Activated CD4-positive, alpha-beta T cell treated with anti-CD3 and anti-CD28 coated beads, Interleukin-2, amount 10 ng/mL, durations not matched to agents 7 days and 5 days (primary cell): Measurements from ENCODE around the gene SYT7. TPM values are rescaled to one million over a fixed set of nuclear protein-coding genes. Genes with fewer than 3 reads are reported as not detected.

Source experiments
- CTCF ChIA-PET: fragments of 350-600 bp; sonication (Branson Sonifier 250); formaldehyde crosslinking; loops from one replicate; lab custom pipeline; 2021; ENCODE audit warnings: antibody characterized with exemption; lab: Charles Lee
- POLR2A ChIA-PET: fragments of 350-600 bp; sonication (Branson Sonifier 250); formaldehyde crosslinking; loops from one replicate; lab custom pipeline; 2021; ENCODE audit warnings: antibody characterized with exemption; lab: Charles Lee
- DNase-seq: peaks from one replicate; pipeline ENCODE4 v3.0.0-alpha.2; 2020
- H3K27ac Mint-ChIP-seq: one replicate; pipeline ENCODE4 v1.8.0; 2021; ENCODE audit warnings: mild to moderate bottlenecking, moderate library complexity, mixed read lengths
- H3K27me3 Mint-ChIP-seq: one replicate; pipeline ENCODE4 v1.8.0; 2021; ENCODE audit warnings: mixed read lengths
- H3K36me3 Mint-ChIP-seq: one replicate; pipeline ENCODE4 v1.8.0; 2021; ENCODE audit warnings: low read depth, mixed read lengths
- H3K4me1 Mint-ChIP-seq: one replicate; pipeline ENCODE4 v1.8.0; 2021; ENCODE audit warnings: mixed read lengths
- H3K4me3 Mint-ChIP-seq: one replicate; pipeline ENCODE4 v1.8.0; 2021; ENCODE audit warnings: mild to moderate bottlenecking, moderate library complexity, mixed read lengths
- H3K9me3 Mint-ChIP-seq: one replicate; pipeline ENCODE4 v1.8.0; 2021; ENCODE audit warnings: mixed read lengths
- total RNA-seq, 2 experiments: library from RNA; stranded (reverse); gene quantifications; one replicate each; pipeline ENCODE4 v1.2.3, GENCODE V29; 2021

The SYT7 gene
- total RNA-seq, 2 experiments from 2014 or later = not detected

DNA sequence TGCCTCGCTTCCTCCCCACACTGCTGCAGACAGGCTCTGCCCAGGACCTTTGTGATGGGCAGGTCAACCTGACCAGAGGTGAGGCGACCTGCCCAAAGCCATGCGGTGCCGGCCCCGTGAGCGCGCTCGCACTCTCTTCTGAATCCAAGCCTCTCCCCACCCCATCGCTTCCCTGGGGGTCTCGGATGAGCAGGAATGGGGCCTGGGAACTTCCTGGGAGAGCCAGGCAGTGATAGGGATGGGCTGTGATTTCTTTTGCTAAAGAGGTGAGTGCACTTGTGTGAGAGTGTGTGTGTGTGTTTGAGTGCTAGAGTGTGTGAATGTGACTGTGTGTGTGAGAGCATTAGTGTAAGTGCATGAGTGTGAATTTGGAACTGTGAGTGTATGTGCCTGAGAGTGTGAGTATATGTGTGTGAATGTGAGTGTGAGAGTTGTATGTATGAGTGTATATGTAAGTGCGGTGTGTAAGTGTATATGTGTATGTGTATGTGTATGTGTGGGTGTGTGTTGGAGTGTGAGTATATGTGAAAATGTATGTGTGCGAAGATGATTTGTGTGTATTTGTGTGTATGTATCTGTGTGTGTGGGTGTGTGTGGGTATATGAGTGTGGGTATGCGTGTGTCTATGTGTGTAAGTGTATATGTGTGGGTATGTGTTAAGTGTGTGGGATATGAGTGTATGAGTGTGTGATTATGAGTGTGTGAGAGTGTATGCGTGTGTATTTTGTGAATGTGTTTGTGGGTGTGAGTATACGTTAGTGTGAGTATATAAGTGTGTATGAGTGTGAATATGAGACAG is 84.1 kb downstream of the SYT7 start:
- no peaks in the 10 kb centered on the region for H3K36me3 Mint-ChIP-seq
- POLR2A ChIA-PET = no interaction called here

DNA sequence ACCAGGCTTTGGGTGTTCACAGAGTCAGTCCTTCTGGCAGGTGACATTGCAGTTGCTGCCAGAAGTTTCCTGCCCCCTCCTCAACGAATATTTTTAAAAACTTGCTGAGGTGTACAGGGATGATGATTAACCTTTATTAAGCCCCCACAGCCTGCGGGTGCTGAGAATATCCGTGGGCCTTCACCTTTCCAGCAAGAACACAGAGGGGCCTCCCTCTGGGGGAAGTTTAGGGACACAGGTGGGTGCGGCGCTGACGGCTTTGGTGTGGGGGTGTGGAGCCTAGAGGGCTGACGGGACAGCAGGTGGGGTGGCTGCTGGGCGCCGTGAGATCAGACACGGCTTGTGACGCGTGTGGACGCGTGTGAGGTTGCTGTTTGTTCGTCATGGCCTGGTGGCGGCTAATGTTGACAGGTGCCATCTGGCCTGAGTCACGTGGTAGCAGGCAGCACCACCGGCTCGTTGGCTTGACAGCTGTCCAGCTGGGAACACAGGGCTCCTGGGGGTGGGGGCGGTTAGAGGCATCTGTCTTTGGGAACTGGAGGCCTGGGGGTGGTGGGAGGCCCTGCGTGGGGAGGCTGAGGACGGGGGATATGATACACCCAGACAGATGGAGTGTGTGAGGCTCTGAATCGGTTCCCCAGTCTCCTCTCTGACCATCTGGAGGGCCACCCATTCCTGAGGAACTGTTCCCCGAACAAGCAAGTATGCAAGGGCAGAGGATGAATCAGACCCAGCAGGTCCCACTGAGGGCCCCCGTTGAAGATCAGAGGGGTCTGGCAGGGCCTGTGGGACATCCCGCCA is 84.9 kb downstream of the SYT7 start:
- CTCF ChIA-PET = no interaction called here
- H3K9me3 Mint-ChIP-seq = no peaks in the 10 kb centered on the region
- H3K27ac Mint-ChIP-seq = no peak overlapping the region
- no peaks in the 10 kb centered on the region for H3K36me3 Mint-ChIP-seq
- DNase-seq = no peak
- POLR2A ChIA-PET = no interaction called here
- H3K4me1 Mint-ChIP-seq = no peaks in the 10 kb centered on the region
- H3K4me3 Mint-ChIP-seq = no peak overlapping the region
- no peaks in the 10 kb centered on the region for H3K27me3 Mint-ChIP-seq

More for the DNA sequence above, 84.1 kb downstream of the SYT7 start:
- CTCF ChIA-PET = no interaction called here
- no peaks in the 10 kb centered on the region for H3K27me3 Mint-ChIP-seq
- no peak overlapping the region for H3K4me3 Mint-ChIP-seq
- H3K4me1 Mint-ChIP-seq = no peaks in the 10 kb centered on the region
- no peak for DNase-seq
- no peak overlapping the region for H3K27ac Mint-ChIP-seq
- H3K9me3 Mint-ChIP-seq = no peaks in the 10 kb centered on the region

GRCh38 chr11:61494381-61494961 is 86.4 kb downstream of the SYT7 start:
- no peak for DNase-seq
- no peak overlapping the region for H3K27ac Mint-ChIP-seq
- no peaks in the 10 kb centered on the region for H3K27me3 Mint-ChIP-seq
- H3K9me3 Mint-ChIP-seq = no peaks in the 10 kb centered on the region
- CTCF ChIA-PET = interaction anchor here (0.9 to 1.0 kb wide), 2 partner anchors 10 to 17 kb away, joined by 3 read pairs; no protein-coding TSS in a partner anchor
- POLR2A ChIA-PET = no interaction called here
- no peaks in the 10 kb centered on the region for H3K36me3 Mint-ChIP-seq
- no peak overlapping the region for H3K4me3 Mint-ChIP-seq
- H3K4me1 Mint-ChIP-seq = no peaks in the 10 kb centered on the region

- H3K4me1 Mint-ChIP-seq = no peaks in the 10 kb centered on the region
- no peaks in the 10 kb centered on the region for H3K9me3 Mint-ChIP-seq
- H3K4me3 Mint-ChIP-seq = no peak overlapping the region
- no peak for DNase-seq
- no peaks in the 10 kb centered on the region for H3K36me3 Mint-ChIP-seq
- POLR2A ChIA-PET = no interaction called here
- CTCF ChIA-PET = no interaction called here
- no peaks in the 10 kb centered on the region for H3K27me3 Mint-ChIP-seq
- no peak overlapping the region for H3K27ac Mint-ChIP-seq
Observed at GRCh38 chr11:61491736-61492395, 89.0 kb downstream of the SYT7 start.

- DNase-seq = no peak
- ChIA-PET POLR2A (no interaction called here), CTCF (interaction anchor here (1.6 kb wide), 1 partner anchor 52 kb away, joined by 3 read pairs; no protein-coding TSS in a partner anchor)
- H3K27me3 Mint-ChIP-seq = no peaks in the 10 kb centered on the region
- H3K36me3 Mint-ChIP-seq = no peaks in the 10 kb centered on the region
- H3K4me1 Mint-ChIP-seq = no peaks in the 10 kb centered on the region
- H3K9me3 Mint-ChIP-seq = no peaks in the 10 kb centered on the region
- no peak overlapping the region for H3K4me3 Mint-ChIP-seq
- no peak overlapping the region for H3K27ac Mint-ChIP-seq
Observed at GRCh38 chr11:61489833-61490721, 90.8 kb downstream of the SYT7 start.

GRCh38 chr11:61488651-61489291 is 92.1 kb downstream of the SYT7 start:
- H3K27me3 Mint-ChIP-seq = no peaks in the 10 kb centered on the region

DNA sequence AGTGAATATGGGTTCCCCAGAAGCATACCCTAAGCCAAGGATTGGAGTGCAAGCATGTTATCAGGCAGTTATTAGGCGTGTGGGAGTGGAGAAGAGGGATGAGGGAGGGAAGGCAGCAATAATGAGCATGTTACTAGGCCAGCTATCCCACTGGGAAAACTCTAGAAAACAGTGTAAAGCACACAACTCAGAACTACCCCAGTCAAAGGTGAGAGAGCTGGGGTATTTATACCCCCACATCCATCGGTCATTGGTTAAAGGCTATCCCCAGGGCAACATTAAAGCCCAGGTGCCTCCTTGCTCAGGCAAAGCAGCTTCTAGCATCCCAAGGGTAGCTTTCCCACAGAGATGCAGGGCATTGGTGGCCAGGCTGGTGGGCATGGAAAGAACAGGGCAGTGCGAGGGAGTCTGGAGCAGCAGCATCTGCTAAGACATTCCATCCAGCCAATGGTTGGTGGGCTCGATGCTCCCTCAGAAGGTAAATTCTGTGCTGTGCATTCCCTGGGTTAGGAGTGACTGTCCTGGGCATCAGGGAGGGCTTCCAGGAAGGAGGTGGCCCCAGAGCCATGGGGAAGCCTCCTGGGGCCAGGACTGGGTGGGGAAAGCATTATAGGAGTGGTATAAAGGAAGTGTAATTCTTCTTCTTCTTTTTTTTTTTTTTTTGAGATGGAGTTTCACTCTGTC is 93.4 kb downstream of the SYT7 start:
- Mint-ChIP-seq H3K36me3 (no peaks in the 10 kb centered on the region), H3K4me3 (no peak overlapping the region), H3K4me1 (no peaks in the 10 kb centered on the region), H3K27ac (no peak overlapping the region), H3K27me3 (no peaks in the 10 kb centered on the region), H3K9me3 (no peaks in the 10 kb centered on the region)
- DNase-seq = no peak
- ChIA-PET CTCF (interaction anchor here (1.4 kb wide), 1 partner anchor 39 kb away, joined by 4 read pairs; no protein-coding TSS in a partner anchor), POLR2A (no interaction called here)

More at GRCh38 chr11:61488651-61489291, 92.1 kb downstream of the SYT7 start:
- Mint-ChIP-seq H3K36me3 (no peaks in the 10 kb centered on the region), H3K4me1 (no peaks in the 10 kb centered on the region), H3K4me3 (no peak overlapping the region), H3K9me3 (no peaks in the 10 kb centered on the region), H3K27ac (no peak overlapping the region)
- DNase-seq = no peak
- CTCF ChIA-PET = interaction anchor here (1.6 kb wide), 1 partner anchor 53 kb away, joined by 3 read pairs; no protein-coding TSS in a partner anchor
- POLR2A ChIA-PET = no interaction called here

- Mint-ChIP-seq H3K36me3 (no peaks in the 10 kb centered on the region), H3K27ac (no peak overlapping the region), H3K9me3 (no peaks in the 10 kb centered on the region), H3K4me1 (no peaks in the 10 kb centered on the region), H3K4me3 (no peak overlapping the region), H3K27me3 (no peaks in the 10 kb centered on the region)
- DNase-seq = no peak
- CTCF ChIA-PET = no interaction called here
- POLR2A ChIA-PET = no interaction called here
Observed at GRCh38 chr11:61486779-61487178, 94.1 kb downstream of the SYT7 start.

- Mint-ChIP-seq H3K36me3 (no peaks in the 10 kb centered on the region), H3K27me3 (no peaks in the 10 kb centered on the region), H3K4me3 (no peak overlapping the region), H3K9me3 (no peaks in the 10 kb centered on the region), H3K4me1 (peaks cover 3% of the 10 kb centered on the region), H3K27ac (no peak overlapping the region)
- POLR2A ChIA-PET = no interaction called here
- DNase-seq = no peak
- CTCF ChIA-PET = no interaction called here
Observed at GRCh38 chr11:61486011-61486620, 94.8 kb downstream of the SYT7 start.

DNA sequence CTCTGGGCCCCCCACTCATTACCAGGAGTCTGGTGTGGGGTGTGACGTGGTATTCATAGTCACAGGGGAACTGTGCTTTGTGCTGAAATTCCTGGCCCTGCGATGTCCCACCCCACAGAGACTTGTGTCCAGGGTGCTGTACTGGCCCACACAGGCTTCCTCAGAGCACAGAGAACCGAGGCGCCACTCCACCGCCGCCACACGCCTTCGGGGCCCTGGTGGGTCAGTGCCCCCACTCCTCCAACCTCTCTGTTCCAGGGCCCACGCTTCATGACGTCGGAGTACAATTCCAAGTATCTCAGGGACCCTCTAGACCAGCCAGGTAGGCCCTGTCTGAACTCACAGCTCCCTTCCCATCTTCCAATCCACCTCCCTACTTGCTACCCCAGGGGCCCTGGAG is 95.8 kb downstream of the SYT7 start:
- Mint-ChIP-seq H3K36me3 (no peaks in the 10 kb centered on the region), H3K27me3 (no peaks in the 10 kb centered on the region), H3K4me1 (peaks cover 3% of the 10 kb centered on the region), H3K27ac (no peak overlapping the region), H3K4me3 (no peak overlapping the region), H3K9me3 (no peaks in the 10 kb centered on the region)
- POLR2A ChIA-PET = no interaction called here
- CTCF ChIA-PET = interaction anchor here (0.7 kb wide), 1 partner anchor 16 kb away, joined by 3 read pairs; no protein-coding TSS in a partner anchor
- no peak for DNase-seq

DNA sequence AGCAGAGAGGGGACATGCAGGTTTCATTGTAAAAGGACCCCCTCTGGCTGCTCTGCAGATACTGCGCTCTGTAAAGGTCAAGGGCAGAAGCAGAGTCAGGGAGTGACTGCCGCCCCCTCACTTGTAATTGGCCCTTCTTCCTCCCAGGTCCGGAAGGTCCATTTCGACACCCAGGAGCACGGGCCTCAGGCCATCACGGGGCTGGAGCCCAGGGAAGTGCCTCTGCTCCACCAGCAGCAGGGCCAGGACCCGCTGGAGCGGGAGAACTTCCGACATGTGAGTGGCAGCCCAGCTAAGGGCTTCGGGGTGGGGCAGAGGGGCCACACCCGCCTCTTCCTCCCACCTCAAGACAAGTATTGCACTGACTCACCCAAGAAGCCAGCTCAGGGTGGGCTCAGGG is 96.3 kb downstream of the SYT7 start:
- Mint-ChIP-seq H3K9me3 (no peaks in the 10 kb centered on the region), H3K27me3 (no peaks in the 10 kb centered on the region), H3K4me3 (no peak overlapping the region), H3K36me3 (no peaks in the 10 kb centered on the region), H3K4me1 (peaks cover 3% of the 10 kb centered on the region), H3K27ac (no peak overlapping the region)
- CTCF ChIA-PET = interaction anchor here (0.7 to 1.1 kb wide), 3 partner anchors 10 to 49 kb away, joined by 3 read pairs; no protein-coding TSS in a partner anchor
- DNase-seq = no peak
- POLR2A ChIA-PET = no interaction called here
